ENCODE results near the gene ZNF639.
A peak's percentile ranks its signal among the peaks of the same experiment; 100 is the strongest.
"Not testable (repeated sequence)": the region's sequence is repeated elsewhere in the genome, so short reads cannot be mapped to it uniquely, and the experiment has no call there.

ZNF639 gene, protein sequence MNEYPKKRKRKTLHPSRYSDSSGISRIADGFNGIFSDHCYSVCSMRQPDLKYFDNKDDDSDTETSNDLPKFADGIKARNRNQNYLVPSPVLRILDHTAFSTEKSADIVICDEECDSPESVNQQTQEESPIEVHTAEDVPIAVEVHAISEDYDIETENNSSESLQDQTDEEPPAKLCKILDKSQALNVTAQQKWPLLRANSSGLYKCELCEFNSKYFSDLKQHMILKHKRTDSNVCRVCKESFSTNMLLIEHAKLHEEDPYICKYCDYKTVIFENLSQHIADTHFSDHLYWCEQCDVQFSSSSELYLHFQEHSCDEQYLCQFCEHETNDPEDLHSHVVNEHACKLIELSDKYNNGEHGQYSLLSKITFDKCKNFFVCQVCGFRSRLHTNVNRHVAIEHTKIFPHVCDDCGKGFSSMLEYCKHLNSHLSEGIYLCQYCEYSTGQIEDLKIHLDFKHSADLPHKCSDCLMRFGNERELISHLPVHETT

DNA sequence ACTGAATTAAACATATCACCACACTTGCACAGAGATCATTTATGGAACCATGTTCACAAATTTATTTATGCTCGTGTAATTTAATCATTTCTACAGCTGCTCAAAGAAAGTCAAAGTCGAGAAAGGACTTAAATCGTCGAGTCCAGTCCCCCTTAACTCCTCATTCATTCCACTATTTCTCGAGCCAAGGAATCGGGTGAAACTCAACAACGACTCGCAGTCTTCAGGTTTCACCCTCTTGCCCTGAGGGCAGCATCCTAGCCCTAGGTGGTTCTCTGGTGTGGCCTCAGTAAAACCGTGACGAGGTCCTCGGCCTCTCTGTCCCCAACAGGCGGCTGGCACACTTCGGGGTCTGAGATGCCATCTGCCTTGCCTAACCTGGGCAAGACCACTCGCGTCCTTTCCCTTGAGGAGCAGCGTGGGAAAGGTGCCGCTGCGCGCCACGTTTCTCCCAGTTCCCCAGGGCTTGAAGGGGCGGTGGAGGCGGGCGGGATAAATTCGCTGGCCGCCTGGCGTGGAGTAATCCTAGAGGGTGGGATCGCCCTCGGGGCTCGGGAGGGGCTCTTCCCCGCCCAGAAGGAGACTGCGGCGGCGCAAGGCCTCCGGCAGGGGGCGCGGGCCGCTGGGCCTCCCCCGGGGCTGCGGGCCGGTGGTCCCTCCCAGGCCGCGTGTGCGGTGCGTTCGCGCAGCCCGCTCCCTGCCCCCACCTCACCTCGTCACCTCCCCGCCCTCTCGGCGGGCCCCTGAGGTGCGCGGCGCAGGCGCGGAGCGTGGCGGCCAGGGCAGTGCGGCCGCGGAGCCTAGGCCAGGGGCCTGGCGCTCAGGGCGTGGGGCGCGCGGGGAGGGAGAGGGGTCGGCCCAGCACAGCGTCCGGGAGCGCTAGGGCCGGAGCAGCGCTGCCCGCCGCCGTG, at the start of gene ZNF639:
ZNF639 (plus strand) TSS at position 746 of the 911 bp plus-strand sequence. CDS start 5,263 bp downstream, outside the sequence.
- DNase-seq, result peak; percentile 80

DNA sequence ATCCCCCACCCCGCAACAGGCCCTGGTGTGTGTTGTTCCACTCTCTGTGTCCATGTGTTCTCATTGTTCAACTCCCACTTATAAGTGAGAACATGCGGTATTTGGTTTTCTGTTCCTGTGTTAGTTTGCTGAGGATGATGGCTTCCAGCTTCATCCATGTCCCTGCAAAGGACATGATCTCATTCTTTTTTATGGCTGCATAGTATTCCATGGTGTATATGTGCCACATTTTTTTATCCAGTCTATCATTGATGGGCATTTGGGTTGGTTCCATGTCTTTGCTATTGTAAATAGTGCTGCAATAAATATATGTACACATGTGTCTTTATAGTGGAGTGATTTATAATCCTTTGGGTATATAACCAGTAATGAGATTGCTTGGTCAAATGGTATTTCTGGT, 48.4 kb upstream of the ZNF639 start:
- not testable (repeated sequence) for DNase-seq

DNA sequence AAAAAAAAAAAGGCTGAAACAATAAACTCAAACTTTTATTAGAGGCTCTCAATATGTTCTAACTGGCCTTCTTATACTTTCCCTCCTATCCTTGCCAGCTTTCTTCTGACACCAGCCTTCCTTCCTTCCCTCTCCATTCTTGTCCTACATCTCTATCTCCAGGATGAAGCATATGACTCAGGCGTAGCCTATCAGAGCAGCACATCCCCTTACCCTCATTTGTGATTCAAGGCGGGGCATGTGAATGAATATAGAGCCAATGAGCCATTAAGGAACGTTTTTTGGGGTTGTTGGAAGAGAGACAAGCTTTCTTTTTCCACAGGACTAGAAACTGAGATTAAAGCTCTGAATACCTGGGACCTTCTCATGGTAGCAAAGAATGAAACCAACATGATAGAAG, 46.8 kb upstream of the ZNF639 start:
- DNase-seq, result no peak

DNA sequence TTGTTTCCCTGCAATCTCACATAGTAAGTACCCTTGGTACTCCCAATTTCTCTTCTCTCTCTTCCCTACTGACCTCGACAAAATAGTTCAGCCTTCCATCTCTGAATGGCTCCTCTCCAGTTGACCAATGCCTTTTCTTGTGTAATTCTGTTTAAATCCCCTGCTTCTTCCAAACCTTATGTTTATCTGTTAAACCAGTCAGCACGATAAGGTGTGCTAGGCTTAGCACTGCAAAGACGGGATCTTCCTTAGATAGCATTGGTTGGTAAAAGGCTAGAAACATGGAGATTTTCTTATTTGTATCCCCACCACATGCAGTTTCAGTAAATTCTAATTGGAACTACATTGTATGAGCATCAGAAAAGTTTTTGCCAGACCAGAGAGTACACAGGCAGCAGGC, 46.1 kb upstream of the ZNF639 start:
- no peak for DNase-seq

DNA sequence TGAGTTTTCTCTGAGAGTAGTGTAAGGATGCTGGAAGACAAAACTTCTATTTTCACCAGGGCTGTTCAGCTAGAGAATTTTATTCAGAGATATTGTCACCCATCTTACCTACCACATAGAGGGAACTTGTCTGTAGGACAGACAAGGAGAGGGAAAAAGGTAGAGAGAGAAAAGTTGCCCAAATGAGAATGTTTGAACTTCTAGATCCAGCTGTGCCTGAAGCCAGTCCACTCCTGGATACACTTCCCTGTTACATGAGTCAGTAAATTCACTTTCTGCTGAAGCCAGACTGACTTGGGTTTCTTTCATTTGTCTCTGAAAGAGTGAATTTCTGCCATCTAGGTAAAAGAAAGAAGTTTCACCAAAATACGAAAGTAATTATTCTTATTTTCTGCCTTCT, 44.7 kb upstream of the ZNF639 start:
- DNase-seq, result no peak

DNA sequence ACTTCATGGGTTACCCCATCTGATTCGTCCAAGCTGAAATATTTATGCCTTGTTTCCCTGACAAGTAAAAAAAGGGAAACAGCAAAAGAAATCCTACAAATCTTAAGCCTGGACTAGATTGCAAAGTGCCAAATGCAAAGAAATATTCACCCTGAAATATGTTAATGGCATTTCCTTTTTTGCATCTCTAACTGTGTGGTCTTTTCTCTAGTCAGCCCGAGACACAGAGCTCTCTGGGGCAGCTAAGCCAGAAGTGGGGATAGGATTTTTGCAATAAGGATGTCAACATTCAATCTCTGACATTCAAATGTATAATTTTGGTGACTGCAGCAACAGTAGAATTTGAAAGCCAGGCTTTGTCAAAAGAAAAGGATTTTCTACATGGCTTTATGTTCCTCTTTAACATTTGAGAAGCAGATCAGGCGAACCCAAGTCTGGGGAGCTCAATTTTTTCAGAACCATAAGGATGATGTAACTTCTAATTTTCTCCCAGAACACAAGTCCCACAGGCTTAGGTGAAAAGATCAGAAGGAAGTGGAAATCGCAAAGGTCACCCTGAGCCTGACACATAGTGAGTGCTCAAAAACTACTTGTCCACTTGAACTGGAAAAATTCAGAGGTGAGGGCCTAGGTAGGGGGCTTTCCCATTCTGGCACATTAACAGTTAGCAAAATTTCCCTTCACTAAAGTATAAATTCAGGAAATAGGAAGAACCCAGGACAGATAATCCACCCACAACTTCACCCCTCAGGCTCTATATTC, 43.7 kb upstream of the ZNF639 start:
- no peak for DNase-seq

DNA sequence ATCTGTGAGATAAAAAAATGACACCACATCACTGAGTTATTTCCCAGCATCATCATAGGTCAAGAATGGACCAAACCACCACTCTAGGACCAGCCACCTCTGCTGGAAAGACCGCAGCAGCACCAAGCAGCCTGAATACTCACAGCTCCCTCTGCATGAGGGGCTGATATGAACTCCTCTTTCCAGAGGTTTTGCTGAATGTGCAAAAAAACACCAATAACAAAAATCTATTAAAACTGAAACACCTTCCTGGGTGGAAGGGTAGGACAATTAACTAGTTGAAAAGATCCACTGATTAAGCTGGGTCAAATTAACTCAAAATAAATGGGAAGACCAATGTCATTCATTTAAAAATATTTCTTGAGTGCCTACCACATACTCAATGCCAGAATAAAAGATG, 43.0 kb upstream of the ZNF639 start:
- no peak for DNase-seq

DNA sequence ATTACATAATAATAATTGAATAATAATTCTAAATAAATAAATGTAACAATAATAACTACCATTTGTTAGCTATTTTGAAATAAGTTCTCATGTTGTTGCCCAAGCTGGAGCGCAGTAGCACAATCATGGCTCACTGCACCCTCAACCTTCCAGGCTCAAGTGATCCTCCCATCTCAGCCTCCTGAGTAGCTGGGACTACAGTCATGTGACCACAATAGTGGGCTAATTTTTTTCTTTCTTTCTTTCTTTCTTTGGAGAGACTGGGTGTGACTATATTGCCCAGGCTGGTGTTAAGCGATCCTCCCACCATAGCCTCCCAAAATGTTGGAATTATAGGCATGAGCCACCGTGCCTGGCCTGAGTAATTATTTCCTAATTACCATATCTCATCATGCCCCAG, 41.0 kb upstream of the ZNF639 start:
- DNase-seq, result no peak

DNA sequence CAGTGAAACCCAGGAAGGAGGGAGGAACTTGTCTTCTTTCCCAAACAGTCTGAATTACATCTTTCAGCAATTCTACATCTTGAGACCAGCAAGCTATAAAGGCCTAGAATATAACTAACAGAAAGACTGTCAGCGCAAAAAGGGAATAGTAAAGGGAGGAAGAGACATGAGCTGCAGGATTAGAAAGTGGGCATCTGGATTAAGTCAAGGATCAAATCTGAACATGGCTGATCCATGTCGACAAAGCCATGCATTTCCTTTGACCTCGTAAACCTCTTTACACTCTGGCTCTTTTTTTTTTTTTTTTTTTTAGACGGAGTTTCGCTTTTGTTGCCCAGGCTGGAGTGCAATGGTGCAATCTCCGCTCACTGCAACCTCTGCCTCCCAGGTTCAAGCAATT, 36.5 kb upstream of the ZNF639 start:
- no peak for DNase-seq

DNA sequence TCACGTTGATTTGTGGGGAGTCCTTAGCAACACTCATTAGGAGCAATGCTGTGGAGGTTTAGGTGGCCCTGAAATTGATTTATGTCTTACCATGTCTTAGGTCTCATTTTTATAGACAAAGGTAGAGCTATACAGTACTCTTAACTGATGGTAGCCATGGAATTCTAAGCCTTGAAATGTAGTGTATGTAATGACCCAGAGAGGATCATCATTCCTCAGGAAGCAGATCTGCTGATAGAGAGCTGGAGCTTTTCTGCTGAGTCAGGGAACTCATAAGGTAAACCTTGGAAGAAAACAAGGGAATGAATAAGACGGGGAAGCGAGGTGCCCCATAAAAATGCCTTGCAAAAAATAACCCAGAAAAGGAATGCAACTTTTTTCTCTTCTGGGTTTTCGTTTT, 34.0 kb upstream of the ZNF639 start:
- DNase-seq, result no peak

DNA sequence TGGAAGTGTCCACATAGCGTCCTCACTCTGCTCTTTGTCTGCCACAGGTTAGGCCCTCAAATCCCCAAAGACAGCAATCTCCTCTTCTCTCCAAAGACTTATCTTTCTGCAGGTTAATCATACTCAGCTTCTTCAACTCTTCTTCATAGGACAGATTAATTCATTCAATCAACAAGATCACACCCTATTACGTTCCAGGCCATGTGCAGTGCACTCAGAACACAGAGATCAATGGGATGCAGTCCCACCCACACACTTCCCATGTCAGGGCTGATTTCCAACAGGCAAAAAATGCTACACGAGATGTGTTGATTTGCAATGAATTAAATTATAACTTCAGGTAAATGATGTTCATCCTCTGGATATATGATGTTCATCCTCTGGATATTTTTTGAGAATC, 33.5 kb upstream of the ZNF639 start:
- DNase-seq, result no peak

DNA sequence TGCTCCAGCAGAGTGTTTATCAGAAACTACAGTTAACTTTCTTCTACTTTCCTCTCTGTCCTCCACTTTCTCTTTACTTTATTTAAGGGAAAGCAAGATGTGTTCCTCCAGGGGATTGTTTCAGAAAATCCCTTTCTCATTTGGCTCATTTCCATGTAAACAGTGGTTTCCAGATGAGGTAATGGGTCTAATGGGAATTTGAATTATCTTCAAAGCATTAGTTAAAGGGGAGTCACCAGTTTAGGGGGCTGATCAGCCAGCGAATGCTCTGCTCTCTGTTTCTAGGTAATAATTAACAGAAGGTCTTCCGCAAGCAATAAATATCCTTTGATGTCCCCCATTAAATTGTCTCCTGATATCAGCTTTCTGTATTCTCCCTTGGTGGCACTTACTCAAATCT, 30.4 kb upstream of the ZNF639 start:
- DNase-seq, result no peak

DNA sequence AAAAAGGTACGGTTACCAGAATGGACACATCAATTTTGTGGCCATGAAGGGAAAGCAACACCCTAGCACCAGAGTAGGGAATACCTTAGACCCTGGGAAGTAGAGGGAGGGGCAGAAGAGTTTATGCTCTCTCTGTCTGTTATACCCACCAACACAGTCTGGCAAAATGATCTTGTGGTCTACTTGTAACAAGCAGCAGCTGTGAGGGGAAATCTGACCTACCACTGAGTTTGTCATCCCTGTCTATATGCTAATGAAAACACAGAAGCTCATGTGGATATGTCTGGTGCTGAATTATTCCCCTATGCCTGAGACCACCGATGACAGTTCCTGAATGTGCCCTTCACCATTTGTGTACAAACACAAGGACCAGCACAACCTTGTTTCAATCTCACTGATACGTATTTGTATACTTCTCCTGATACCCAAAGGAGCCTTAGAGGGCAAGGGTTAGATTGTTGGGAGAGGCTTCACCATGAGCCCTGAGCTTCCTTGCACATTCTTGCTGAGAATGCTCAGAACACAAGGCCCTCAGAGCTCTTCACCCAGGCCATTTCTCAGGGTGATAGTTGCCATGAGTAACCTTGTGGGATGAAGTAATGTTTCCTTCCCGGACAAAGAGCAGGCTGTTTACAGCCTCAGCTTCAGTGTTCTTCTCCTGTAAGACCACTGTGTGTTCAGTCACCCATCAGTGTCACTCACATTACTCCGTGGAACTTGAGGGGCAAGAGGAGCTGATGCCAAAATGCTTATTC, 24.7 kb upstream of the ZNF639 start:
- no peak for DNase-seq

DNA sequence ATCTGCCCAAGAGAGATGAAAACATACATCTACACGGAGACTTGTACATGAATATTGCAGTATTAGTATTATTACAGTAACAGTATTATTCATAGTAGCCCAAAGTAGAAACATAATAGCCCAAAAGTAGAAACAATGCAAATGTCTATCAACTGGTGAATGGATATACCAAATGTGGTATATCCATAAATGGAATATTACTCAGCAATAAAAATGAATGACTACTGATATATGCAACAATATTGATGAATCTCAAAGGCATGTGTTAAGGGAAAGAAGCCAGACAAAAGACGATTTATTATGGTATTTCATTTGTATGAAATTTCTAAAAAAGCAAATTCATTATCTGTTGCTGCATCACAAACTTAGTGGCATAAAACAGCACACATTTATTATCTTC, 23.5 kb upstream of the ZNF639 start:
- DNase-seq, result no peak

DNA sequence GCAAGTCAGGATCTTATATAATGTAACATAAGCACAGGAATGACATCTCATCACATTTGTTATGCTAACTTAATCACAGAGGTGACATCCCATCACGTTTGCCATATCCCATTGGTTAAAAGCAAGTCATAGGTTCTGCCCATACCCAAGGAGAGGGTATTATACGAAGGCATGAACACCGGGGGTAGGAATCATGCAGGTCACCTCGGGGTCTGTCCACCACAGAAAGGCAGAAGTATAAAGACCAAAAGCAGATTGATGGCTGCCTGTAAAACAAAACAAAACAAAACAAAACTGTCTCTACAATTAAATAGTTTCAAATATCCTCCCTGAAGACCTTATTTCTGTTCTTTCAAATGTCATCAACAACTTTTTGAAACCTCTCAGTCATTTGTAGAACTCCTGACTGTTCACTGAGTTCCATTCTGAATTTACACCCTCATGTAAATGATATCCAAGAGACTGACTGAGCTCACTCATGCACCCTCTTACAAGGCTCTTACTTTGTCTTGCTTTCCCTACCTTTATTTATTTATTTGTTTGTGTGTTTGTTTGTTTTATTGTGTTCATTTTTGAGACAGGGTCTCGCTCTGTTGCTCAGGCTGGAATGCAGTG, 22.7 kb upstream of the ZNF639 start:
- no peak for DNase-seq

DNA sequence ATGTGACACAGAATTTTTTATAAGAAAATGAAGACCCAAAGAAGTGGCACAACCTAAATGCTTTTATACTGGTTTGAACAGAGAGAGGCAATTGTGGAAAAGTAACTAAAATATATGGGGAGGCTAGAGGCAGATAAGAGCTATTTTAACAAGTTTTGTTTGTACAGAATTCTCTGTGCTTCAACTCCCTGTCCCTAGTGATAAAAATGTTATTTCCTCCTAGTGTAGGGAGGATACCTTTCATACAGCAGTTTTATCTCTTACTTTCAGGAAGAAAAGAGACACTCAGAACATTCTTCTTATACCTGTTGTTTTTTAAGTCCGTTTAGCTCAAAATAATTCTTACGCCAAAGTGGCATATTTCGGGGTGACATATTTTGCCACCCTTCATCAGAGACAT, 21.2 kb upstream of the ZNF639 start:
- DNase-seq, result no peak

DNA sequence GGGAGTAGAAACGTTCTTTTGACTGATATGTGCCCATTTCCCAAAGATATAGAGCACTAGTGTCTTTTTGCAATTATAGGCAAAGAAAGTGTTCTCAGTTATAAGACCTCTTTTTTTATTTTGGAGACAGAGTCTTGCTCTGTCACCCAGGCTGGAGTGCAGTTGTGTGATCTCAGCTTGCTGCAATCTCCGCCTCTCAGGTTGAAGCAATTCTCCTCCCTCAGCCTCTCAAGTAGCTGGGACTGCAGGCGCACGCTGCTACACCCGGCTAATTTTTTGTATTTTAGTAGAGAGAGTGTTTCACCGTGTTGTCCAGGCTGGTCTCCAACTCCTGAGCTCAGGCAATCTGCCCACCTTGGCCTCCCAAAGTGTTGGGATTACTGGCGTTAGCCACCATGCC, 20.7 kb upstream of the ZNF639 start:
- DNase-seq, result no peak

DNA sequence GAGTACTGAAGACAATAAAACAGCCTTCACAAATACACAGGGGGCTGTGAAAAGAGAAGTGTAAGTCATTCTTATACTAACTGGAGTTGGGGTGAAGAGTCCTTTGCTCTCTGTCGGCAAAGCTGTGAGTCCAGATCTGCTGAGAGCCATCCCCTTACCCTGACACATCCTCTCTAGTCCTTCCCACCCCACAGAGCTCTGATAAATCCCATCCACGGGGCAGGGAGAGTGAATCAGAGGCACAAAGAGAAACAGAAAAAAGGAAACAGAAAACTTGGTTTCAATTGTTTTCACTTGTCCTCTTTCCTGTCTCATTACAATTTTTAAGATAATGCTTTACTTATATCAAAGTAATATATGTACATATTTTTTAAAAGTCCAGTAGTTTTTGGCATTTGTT, 18.2 kb upstream of the ZNF639 start:
- DNase-seq, result no peak

DNA sequence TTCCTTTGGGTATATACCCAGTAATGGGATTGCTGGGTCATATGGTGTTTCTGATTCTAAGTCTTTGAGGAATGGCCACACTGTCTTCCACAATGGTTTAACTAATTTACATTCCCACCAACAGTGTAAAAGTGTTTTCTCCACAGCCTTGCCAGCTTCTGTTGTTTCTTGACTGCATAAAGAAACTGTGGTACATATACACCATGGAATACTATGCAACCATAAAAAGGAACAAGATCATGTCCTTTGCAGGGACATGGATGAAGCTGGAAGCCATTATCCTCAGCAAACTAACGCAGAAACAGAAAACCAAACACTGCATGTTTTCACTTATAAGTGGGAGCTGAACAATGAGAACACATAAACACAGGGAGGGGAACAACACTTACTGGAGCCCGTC, 15.5 kb upstream of the ZNF639 start:
- DNase-seq, result not testable (repeated sequence)

DNA sequence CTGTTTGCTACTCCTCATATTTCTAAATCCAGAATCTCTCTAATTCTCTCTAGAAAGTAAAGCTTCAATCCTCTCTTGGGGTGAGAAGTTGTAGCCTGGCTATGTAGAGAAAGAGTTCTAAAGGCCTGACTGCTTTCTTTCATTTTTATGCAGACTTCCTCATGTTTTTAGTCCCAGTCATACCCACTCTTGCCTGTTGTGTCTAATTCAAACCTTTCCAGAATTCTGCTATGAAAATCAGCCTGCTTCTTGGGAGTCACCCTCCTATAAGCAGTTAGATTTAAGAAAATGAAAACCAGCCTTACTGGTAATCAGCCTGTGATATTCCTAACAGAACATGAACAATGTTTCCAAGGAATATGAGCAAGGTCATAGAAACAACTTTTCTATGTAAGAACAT, 14.8 kb upstream of the ZNF639 start:
- DNase-seq, result no peak

DNA sequence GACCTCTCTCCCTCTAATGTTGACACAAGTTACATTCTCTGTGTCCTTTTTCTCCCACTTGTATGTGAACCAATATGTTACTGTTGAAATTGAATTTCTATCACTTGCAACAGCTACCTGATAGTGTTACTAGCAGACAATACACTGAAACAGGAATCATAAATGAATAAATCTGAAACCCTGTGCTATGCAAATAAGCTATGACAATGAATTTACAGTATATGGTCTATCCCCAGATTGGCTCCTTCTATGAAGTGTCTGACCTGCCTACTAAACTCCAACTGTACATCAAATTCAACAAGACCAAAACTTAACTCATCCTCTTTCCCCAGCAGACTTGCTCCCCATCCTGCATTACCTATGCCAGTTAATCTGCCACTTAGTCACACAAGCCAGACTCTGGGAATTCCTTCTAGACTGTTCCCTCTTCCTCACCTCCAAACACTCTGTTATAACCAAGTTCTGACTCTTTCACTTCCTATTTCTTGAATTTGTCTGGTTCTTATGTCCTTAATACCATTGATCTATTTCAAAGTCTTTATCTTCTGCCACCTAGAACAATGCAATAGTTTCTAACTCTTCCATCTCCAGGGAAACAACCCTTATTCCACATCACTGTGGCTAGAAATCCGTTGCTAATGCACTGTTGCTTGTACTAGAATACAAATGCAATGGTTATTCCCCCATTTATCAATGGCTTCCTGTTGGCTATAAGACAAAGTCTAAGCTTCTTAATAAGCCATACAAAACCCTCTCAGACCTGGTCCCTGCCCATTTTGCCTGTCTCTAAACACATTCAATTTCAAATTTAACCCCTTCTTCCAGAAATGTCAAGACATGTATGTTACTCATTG, 13.4 kb upstream of the ZNF639 start:
- no peak for DNase-seq
